PC-3 (cell line): Measurements from ENCODE around the gene BCL2L11.

Experiments
- EZH2 ChIP-seq: fragments of 300-600 bp; sonication (generic); IDR thresholded peaks from one replicate; pipeline ENCODE4 v1.6.1; 2017; ENCODE audit warnings: antibody characterized with exemption, mild to moderate bottlenecking, low read length; ENCODE audit not compliant: unreplicated experiment
- EZH2phosphoT487 ChIP-seq: fragments of 300-600 bp; sonication (generic); IDR thresholded peaks from 2 replicates; pipeline ENCODE4 v1.6.1; 2018; ENCODE audit warnings: mild to moderate bottlenecking, antibody characterized with exemption, low read length, borderline replicate concordance
- TF ChIP-seq, protein P1 (sequence below): fragments of 300-600 bp; sonication (generic); conservative IDR thresholded peaks from 2 replicates; pipeline ENCODE4 v1.5.1; 2017; ENCODE audit warnings: antibody characterized with exemption, low read depth, mild to moderate bottlenecking, low read length

- TF ChIP-seq, protein P1, sequence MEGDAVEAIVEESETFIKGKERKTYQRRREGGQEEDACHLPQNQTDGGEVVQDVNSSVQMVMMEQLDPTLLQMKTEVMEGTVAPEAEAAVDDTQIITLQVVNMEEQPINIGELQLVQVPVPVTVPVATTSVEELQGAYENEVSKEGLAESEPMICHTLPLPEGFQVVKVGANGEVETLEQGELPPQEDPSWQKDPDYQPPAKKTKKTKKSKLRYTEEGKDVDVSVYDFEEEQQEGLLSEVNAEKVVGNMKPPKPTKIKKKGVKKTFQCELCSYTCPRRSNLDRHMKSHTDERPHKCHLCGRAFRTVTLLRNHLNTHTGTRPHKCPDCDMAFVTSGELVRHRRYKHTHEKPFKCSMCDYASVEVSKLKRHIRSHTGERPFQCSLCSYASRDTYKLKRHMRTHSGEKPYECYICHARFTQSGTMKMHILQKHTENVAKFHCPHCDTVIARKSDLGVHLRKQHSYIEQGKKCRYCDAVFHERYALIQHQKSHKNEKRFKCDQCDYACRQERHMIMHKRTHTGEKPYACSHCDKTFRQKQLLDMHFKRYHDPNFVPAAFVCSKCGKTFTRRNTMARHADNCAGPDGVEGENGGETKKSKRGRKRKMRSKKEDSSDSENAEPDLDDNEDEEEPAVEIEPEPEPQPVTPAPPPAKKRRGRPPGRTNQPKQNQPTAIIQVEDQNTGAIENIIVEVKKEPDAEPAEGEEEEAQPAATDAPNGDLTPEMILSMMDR: no peak
- TF ChIP-seq EZH2: no peak
- no peak for TF ChIP-seq EZH2phosphoT487
Observed at GRCh38 chr2:111108745-111109271, 11.9 kb upstream of the BCL2L11 start.
